ENCODE measurements around the gene KCNE4. TPM values are rescaled to one million over a fixed set of nuclear protein-coding genes. Genes with fewer than 3 reads are reported as not detected.

Gene KCNE4
- total and polyA plus RNA-seq, 2 experiments from 2014 or later: not detected

DNA sequence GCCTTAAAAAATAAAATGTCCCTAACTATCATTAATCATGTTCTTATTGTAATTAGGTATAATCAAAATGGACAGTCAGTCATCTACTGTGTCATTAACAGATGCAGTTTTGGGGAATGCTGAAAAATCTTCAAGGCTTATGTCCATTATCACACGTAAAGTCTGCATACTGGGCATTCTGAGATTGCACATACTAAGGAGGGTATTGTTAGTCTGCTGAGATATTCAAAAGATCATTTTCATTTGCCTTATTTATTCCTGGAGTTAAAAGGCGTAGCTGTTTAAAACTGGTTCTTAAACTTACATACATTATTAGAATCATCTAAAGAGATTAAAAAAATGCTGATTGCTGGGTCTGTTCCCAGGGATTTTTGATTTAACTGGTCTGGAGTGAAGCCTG is 27.4 kb downstream of the KCNE4 start:
- no peak overlapping the region for H3K4me3 Mint-ChIP-seq
- H3K9me2 ChIP-seq (ENCODE audit: insufficient read depth): 0 out of 2 replicates have a peak, but pooled peaks cover 6% of the 10 kb centered on the region
- no peak overlapping the region for H3K4me2 ChIP-seq
- no peak for DNase-seq (ENCODE audit: low spot score)
- H3K27ac Mint-ChIP-seq: no peak overlapping the region
- no peak overlapping the region for H2AFZ ChIP-seq
- no peaks in the 10 kb centered on the region for H3K27me3 Mint-ChIP-seq (ENCODE audit: insufficient read depth, low read depth, poor library complexity)
- no peak overlapping the region for H3K27ac ChIP-seq (ENCODE audit: low read depth)
- TF ChIP-seq REST (IDR thresholded peaks at IDR 0.05; ENCODE audit: unreplicated experiment) (no peak), STAT1 (IDR thresholded peaks at IDR 0.05; ENCODE audit: unreplicated experiment) (no peak), NANOG (IDR thresholded peaks at IDR 0.05; ENCODE audit: borderline replicate concordance) (no peak), POLR2AphosphoS5 (IDR thresholded peaks at IDR 0.05; ENCODE audit: low read depth) (no peak), ZNF462 (CRISPR knock-in tag; IDR thresholded peaks at IDR 0.05) (no peak), ZNF331 (CRISPR knock-in tag; IDR thresholded peaks at IDR 0.05; ENCODE audit: low read depth) (no peak), JUNB (IDR thresholded peaks at IDR 0.05; ENCODE audit: unreplicated experiment) (no peak), ZNF114 (CRISPR knock-in tag; IDR thresholded peaks at IDR 0.05) (no peak), EZH2phosphoT487 (IDR thresholded peaks at IDR 0.05; ENCODE audit: unreplicated experiment) (no peak), EZH2 (IDR thresholded peaks at IDR 0.05; ENCODE audit: low read depth, unreplicated experiment) (no peak), CREB1 (CRISPR knock-in tag; IDR thresholded peaks at IDR 0.05; ENCODE audit: low read depth) (no peak)
- TF ChIP-seq, protein P1, sequence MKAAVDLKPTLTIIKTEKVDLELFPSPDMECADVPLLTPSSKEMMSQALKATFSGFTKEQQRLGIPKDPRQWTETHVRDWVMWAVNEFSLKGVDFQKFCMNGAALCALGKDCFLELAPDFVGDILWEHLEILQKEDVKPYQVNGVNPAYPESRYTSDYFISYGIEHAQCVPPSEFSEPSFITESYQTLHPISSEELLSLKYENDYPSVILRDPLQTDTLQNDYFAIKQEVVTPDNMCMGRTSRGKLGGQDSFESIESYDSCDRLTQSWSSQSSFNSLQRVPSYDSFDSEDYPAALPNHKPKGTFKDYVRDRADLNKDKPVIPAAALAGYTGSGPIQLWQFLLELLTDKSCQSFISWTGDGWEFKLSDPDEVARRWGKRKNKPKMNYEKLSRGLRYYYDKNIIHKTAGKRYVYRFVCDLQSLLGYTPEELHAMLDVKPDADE (IDR thresholded peaks at IDR 0.05): no peak
- TF ChIP-seq, protein P2, sequence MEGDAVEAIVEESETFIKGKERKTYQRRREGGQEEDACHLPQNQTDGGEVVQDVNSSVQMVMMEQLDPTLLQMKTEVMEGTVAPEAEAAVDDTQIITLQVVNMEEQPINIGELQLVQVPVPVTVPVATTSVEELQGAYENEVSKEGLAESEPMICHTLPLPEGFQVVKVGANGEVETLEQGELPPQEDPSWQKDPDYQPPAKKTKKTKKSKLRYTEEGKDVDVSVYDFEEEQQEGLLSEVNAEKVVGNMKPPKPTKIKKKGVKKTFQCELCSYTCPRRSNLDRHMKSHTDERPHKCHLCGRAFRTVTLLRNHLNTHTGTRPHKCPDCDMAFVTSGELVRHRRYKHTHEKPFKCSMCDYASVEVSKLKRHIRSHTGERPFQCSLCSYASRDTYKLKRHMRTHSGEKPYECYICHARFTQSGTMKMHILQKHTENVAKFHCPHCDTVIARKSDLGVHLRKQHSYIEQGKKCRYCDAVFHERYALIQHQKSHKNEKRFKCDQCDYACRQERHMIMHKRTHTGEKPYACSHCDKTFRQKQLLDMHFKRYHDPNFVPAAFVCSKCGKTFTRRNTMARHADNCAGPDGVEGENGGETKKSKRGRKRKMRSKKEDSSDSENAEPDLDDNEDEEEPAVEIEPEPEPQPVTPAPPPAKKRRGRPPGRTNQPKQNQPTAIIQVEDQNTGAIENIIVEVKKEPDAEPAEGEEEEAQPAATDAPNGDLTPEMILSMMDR (conservative IDR thresholded peaks at IDR 0.05; ENCODE audit: low read depth in 2 of 2): no peak
- no peaks in the 10 kb centered on the region for H4K20me1 ChIP-seq (replicated peaks; ENCODE audit: insufficient read depth)
- no peaks in the 10 kb centered on the region for H3K27me3 ChIP-seq (ENCODE audit: insufficient read depth)
- H3K4me3 ChIP-seq: no peak overlapping the region
- no peaks in the 10 kb centered on the region for H3K9me3 Mint-ChIP-seq
- H3K4me1 ChIP-seq (ENCODE audit: insufficient read depth): no peaks in the 10 kb centered on the region
- no peaks in the 10 kb centered on the region for H3K36me3 Mint-ChIP-seq (ENCODE audit: low read depth)
- no peak for ATAC-seq
- no peaks in the 10 kb centered on the region for H3F3A ChIP-seq (replicated peaks; ENCODE audit: low read depth)
- no peaks in the 10 kb centered on the region for H3K79me2 ChIP-seq (replicated peaks; ENCODE audit: insufficient read depth)
- H3K4me1 Mint-ChIP-seq: no peaks in the 10 kb centered on the region
- no peaks in the 10 kb centered on the region for H3K36me3 ChIP-seq (ENCODE audit: insufficient read depth)

All from GM23338 (cell line).